ENCODE data around the gene DPP8.
"Not testable (repeated sequence)": the region's sequence is repeated elsewhere in the genome, so short reads cannot be mapped to it uniquely, and the experiment has no call there.

DPP8 gene

GRCh38 chr15:65402961-65403360 is 114.5 kb downstream of the DPP8 start:
- no peak for DNase-seq (ENCODE audit: low read depth)

GRCh38 chr15:65401611-65402240 is 115.8 kb downstream of the DPP8 start:
- no peak for DNase-seq (ENCODE audit: low read depth)

DNA sequence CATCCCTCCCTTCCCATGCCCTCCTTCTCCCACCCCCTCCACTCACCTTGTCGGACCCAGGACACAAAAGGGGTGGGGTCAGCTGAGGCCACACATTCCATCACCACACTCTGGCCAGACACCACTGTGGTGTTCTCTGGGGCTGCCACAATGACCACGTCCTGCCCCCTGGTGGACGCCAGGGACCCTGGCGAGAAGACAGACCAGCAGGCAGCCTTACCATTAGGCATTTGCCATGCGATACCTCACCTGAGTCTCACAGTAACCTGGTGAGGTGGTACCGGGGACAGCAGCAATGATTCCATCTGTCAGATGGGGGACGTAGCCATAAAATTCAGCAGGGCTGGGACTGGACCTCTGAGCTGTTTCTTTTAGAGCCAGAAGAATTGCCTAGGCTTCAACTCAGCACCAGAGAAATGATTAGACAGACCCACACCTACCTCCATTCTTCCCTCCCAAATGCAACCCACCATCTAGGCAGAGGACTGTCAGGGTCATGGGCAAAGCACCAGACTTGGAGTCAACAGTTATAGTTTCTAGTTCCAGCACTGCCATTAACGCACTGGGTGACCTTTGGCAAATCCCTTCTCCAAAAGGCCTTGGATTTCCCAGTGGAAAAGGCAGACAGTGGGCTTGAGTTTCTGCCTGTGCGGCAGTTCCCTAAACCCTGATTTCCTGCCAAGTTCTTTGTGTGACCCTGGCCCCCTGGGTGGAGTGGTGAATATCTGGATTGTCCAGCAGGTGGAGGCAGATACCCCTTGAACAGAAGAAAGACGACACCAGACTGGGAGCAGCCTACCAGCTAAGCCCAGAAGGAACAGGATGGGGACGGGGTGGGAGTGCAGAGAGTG is 116.5 kb downstream of the DPP8 start:
- no peak for DNase-seq (ENCODE audit: low read depth)

DNA sequence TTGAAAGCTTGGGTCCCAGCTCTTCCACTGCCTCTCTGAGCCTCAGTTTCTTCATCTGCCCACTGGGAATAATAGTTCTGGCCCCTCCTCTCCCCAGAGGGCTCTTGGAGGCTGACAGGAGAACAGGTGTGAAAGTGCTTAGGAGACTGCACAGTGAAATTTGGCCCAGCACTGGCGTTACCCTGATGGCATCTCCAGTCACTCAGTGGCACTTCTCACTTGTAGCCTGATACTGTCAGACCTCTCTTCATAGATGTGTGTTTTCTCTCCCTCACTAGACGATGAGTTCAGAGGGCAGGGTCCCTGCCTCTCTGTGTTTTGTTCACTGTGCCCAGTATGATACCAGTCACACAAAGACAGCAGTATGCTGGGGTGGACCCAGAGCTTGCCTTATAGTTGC is 117.5 kb downstream of the DPP8 start:
- no peak for DNase-seq (ENCODE audit: low read depth)

GRCh38 chr15:65399001-65399706 is 118.3 kb downstream of the DPP8 start:
- no peak for DNase-seq (ENCODE audit: low read depth)

DNA sequence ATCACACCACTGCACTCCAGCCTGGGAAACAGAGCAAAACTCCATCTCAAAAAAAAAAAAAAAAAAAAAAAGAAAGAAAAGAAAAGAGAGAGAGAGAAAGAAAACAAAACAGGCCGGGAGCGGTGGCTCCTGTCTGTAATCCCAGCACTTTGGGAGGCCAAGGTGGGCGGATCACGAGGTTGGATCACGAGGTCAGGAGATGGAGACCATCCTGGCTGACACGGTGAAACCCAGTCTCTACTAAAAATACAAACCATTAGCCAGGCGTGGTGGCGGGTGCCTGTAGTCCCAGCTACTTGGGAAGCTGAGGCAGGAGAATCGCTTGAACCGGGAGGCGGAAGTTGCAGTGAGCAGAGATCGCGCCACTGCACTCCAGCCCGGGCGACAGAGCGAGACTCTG is 119.0 kb downstream of the DPP8 start:
- not testable (repeated sequence) for DNase-seq (ENCODE audit: low read depth)

DNA sequence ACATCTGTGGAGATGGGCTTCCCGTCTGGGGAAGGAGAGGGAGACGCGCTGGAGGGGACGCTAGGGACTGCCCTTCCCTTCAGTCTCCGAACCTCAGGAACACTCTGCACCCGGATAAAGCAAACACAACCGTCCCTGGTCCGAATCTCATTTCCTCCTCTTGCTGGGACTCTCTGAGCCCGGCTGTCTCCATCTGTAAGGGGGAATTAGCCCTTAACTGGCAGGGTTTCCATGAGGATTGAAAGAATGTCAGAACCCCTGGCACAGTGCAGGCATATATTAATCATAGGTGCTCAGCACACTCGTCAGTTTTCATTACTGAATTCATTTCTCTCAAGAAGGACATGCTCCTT is 120.5 kb downstream of the DPP8 start:
- no peak for DNase-seq (ENCODE audit: low read depth)

DNA sequence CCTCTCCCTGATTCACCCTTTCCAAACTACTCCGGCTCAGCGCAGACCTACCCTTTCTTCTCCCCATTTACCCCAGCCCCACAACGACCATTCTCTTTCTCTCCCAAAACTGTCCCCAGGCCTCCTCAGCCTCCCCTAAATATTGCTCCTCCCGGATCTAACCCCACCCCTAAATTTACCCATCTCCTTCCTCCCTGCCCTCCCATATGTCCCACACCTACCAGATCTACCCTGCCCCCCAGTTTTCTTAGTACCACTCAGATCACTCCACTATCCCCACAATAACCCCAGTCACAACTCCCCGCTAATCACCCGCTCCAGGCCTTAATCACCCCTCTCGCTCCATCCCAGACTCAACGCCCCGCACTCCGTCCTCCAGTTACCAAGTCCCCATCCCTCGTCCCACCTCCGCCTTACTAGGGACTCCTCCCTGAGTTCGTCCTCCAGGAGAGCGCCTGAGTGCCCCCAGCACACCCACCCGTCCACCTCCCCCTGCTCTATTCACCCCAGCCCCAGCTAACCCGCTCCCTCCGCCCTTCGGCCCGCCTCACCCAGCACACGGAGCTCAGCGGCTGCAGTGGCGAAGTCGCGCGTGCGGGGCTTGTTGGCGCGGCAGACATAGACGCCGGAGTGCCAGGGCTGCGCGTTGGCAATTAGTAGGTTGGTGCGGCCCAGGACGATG is 121.1 kb downstream of the DPP8 start:
- DNase-seq (ENCODE audit: low read depth), result no peak

- DNase-seq (ENCODE audit: low read depth), result no peak
These were observed 121.8 kb downstream of the DPP8 start for GRCh38 chr15:65395567-65396202.

- no peak for DNase-seq (ENCODE audit: low read depth)
These were observed 122.6 kb downstream of the DPP8 start for GRCh38 chr15:65394936-65395335.

GRCh38 chr15:65394280-65394789 is 123.2 kb downstream of the DPP8 start:
- no peak for DNase-seq (ENCODE audit: low read depth)

- DNase-seq (ENCODE audit: low read depth), result no peak
These were observed 123.9 kb downstream of the DPP8 start for GRCh38 chr15:65393557-65393956.

DNA sequence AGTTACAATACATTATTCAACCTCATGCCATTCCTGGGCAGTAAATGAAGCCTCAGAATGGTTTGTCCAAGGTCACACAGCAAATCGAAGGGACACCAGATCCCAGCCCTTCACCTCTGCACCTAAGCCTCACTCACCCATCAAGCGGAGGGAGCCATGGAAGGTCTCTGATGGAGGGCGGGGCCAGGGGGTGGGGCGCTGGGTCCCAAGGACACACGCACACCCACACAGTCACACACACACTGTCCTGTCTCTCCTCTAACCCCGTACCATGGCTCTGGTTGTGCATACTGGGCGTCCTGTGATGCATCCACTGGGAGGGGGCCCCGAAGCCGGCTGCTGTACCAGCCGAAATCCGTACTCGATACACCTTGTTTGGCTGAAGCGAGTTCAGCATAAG is 124.4 kb downstream of the DPP8 start:
- DNase-seq (ENCODE audit: low read depth), result no peak

All from activated T-cell treated with anti-CD3 and anti-CD28 coated beads for 24 hours (primary cell).